Lung (tissue), 12 donors: ENCODE data around the gene RGS2. TPM values are rescaled to one million over a fixed set of nuclear protein-coding genes. Genes with fewer than 3 reads are reported as not detected.

ENCODE experiments used
- ATAC-seq: fragments of 200-7000 bp; cut with Tn5 transposase; one replicate; pipeline ENCODE4 v1.9.1; 2020; ENCODE audit warnings: moderate number of reproducible peaks; ENCODE audit not compliant: insufficient read depth, low FRiP score
- DNase-seq, 3 donors: peaks; one replicate each; pipeline ENCODE4 v3.0.0-alpha.2; 2013 to 2017
- H3K27ac ChIP-seq, 2 donors: one replicate each; pipeline ENCODE4 v1.5.1; 2013; ENCODE audit warnings: mild to moderate bottlenecking in 2 of 2, moderate library complexity in 2 of 2, control low read depth in 1 of 2, inconsistent platforms in 1 of 2, low read depth in 1 of 2, low read length in 1 of 2
- H3K27me3 ChIP-seq, 3 donors: one replicate each; pipeline ENCODE4 v1.5.1; 2013; ENCODE audit warnings: low read length in 2 of 3; ENCODE audit not compliant: control insufficient read depth in 3 of 3, insufficient read depth in 3 of 3
- H3K36me3 ChIP-seq, 4 donors: one replicate each; pipeline ENCODE4 v1.5.1; 2013; ENCODE audit warnings: low read length in 4 of 4, mild to moderate bottlenecking in 1 of 4, moderate library complexity in 1 of 4; ENCODE audit not compliant: control insufficient read depth in 4 of 4, insufficient read depth in 4 of 4
- H3K4me1 ChIP-seq, 5 donors: one replicate each; pipeline ENCODE4 v1.5.1; 2013; ENCODE audit warnings: low read length in 5 of 5, mild to moderate bottlenecking in 2 of 5, moderate library complexity in 1 of 5; ENCODE audit not compliant: control insufficient read depth in 5 of 5, insufficient read depth in 5 of 5
- H3K4me3 ChIP-seq: one replicate; pipeline ENCODE4 v1.5.1; 2013; ENCODE audit warnings: mild to moderate bottlenecking, control low read depth, moderate library complexity
- H3K9ac ChIP-seq, 2 donors: one replicate each; pipeline ENCODE4 v1.5.1; 2013; ENCODE audit warnings: low read length in 2 of 2, control low read depth in 1 of 2; ENCODE audit not compliant: insufficient read depth in 1 of 2
- H3K9me3 ChIP-seq, 4 donors: one replicate each; pipeline ENCODE4 v1.5.1; 2013; ENCODE audit warnings: low read length in 3 of 4, mild to moderate bottlenecking in 1 of 4, moderate library complexity in 1 of 4; ENCODE audit not compliant: control insufficient read depth in 4 of 4, insufficient read depth in 3 of 4
- CTCF ChIP-seq: IDR thresholded peaks from 2 replicates; pipeline ENCODE4 v1.5.1; 2012; ENCODE audit warnings: mild to moderate bottlenecking; ENCODE audit errors: control extremely low read depth, extremely low read depth
- WGBS, 2 donors: extraction: QIAGEN DNeasy Blood & Tissue Kit; methylation state at CpG; one replicate each; pipeline ENCODE4 v1.1.7; 2013; 5-methylcytosine and 5-hydroxymethylcytosine counted together
- polyA plus RNA-seq, 2 donors: library from polyadenylated mRNA; stranded (reverse); fragments of 200-250 nt; gene quantifications; one replicate each; pipeline ENCODE4 v1.2.1, GENCODE V29; 2013
- total RNA-seq, 2 donors: library from RNA; depleted of rRNA in 1 of 2; stranded (reverse); fragments of >200 nt in 1 of 2; gene quantifications; one replicate each; pipeline ENCODE4 v1.2.1, GENCODE V29; 2014 to 2021
- donor health status: control.
- donor health status: control.
- donor health status: Bipolar disorder and iron deficiency.
- donor health status: healthy.
- donor health status: DM: yes; HTN: yes; CAD: no.

RGS2 gene
- total and polyA plus RNA-seq, 4 donors: 36.4 to 111 (median 62.1) TPM

- H3K9me3 ChIP-seq: no peaks in the 10 kb centered on the region
- ATAC-seq: no peak
- no peak overlapping the region for H3K9ac ChIP-seq
- no peaks in the 10 kb centered on the region for H3K36me3 ChIP-seq
- no peak for DNase-seq
- H3K27ac ChIP-seq: no peak overlapping the region
- WGBS, 2 donors: 86 to 90% methylated on average over 3 of the region's 3 CpGs
- no peak for TF ChIP-seq CTCF
- H3K27me3 ChIP-seq: no peaks in the 10 kb centered on the region
- no peaks in the 10 kb centered on the region for H3K4me1 ChIP-seq
- no peak overlapping the region for H3K4me3 ChIP-seq
Measured at GRCh38 chr1:192821296-192821695, 12.5 kb downstream of the RGS2 start.

- no peak overlapping the region for H3K4me3 ChIP-seq
- H3K9me3 ChIP-seq: no peaks in the 10 kb centered on the region
- H3K36me3 ChIP-seq: no peaks in the 10 kb centered on the region
- DNase-seq (no peak), ATAC-seq (no peak)
- no peaks in the 10 kb centered on the region for H3K27me3 ChIP-seq
- no peak overlapping the region for H3K9ac ChIP-seq
- H3K4me1 ChIP-seq: no peaks in the 10 kb centered on the region
- no peak overlapping the region for H3K27ac ChIP-seq
- 19 to 47% methylated on average over 1 of the region's 1 CpG for WGBS, 2 donors
- TF ChIP-seq CTCF: no peak
Measured at GRCh38 chr1:192824511-192824910, 15.7 kb downstream of the RGS2 start.

- no peaks in the 10 kb centered on the region for H3K27me3 ChIP-seq
- no peaks in the 10 kb centered on the region for H3K9me3 ChIP-seq
- no peak overlapping the region for H3K27ac ChIP-seq
- no peaks in the 10 kb centered on the region for H3K4me1 ChIP-seq
- H3K4me3 ChIP-seq: no peak overlapping the region
- no peak for TF ChIP-seq CTCF
- 63 to 73% methylated on average over 4 of the region's 4 CpGs for WGBS, 2 donors
- ATAC-seq (no peak), DNase-seq (no peak)
- no peak overlapping the region for H3K9ac ChIP-seq
- no peaks in the 10 kb centered on the region for H3K36me3 ChIP-seq
Measured at GRCh38 chr1:192826791-192827546, 18.1 kb downstream of the RGS2 start.
